ENCODE measurements around the gene KDM4C. TPM values are rescaled to one million over a fixed set of nuclear protein-coding genes. Genes with fewer than 3 reads are reported as not detected.

The KDM4C gene
- polyA plus RNA-seq, 1 donor (not counting 4 experiments of a cell fraction or from before 2014, with no cell fraction given): 17.2 TPM

- dilution Hi-C loops (cut with MboI; ENCODE audit: extremely low pct_ligation_motif_present, low sequenced_read_pairs): no loop called here
- H3K9me1 ChIP-seq (ENCODE audit: control insufficient read depth, extremely low read depth, insufficient read depth, low read length): no peaks in the 10 kb centered on the region
- no peak overlapping the region for H2AFZ ChIP-seq (ENCODE audit: control insufficient read depth, low read length)
- H3K4me1 ChIP-seq (ENCODE audit: control insufficient read depth, extremely low read depth, insufficient read depth, low read length): peaks cover 14% of the 10 kb centered on the region
- H3K4me3 ChIP-seq (ENCODE audit: control insufficient read depth in 2 of 3, extremely low read depth in 1 of 3, insufficient read depth in 2 of 3, low read depth in 1 of 3, low read length in 3 of 3): no peak overlapping the region
- H4K20me1 ChIP-seq (ENCODE audit: control insufficient read depth, extremely low read depth, insufficient read depth, low read length): no peaks in the 10 kb centered on the region
- FAIRE-seq: no peak
- H3K27me3 ChIP-seq (ENCODE audit: control insufficient read depth, extremely low read depth, insufficient read depth, low read length): no peaks in the 10 kb centered on the region
- no peak for DNase-seq (ENCODE audit: low read depth, low spot score)
- H3K79me2 ChIP-seq (ENCODE audit: control insufficient read depth, insufficient read depth, low read length): no peaks in the 10 kb centered on the region
- no peak overlapping the region for H3K9ac ChIP-seq (ENCODE audit: control insufficient read depth, extremely low read depth, insufficient read depth, low read length)
- no peaks in the 10 kb centered on the region for H3K9me3 ChIP-seq (ENCODE audit: control insufficient read depth, low read depth, low read length)
- H3K4me2 ChIP-seq (ENCODE audit: control insufficient read depth, extremely low read depth, insufficient read depth, low read depth, low read length): no peak overlapping the region
- no peak overlapping the region for H3K27ac ChIP-seq (ENCODE audit: control insufficient read depth, insufficient read depth, low read length)
- TF ChIP-seq EZH2 (IDR thresholded peaks at IDR 0.05; ENCODE audit: low read length) (no peak), CTCF (optimal IDR thresholded peaks at IDR 0.05 in 1 of 3, IDR thresholded peaks at IDR 0.05 in 1 of 3, conservative IDR thresholded peaks at IDR 0.05 in 1 of 3; ENCODE audit: extremely low read depth in 1 of 3, insufficient read depth in 2 of 3, low read length in 3 of 3) (no peak)
- peaks cover 0 to 3% of the 10 kb centered on the region in 2 experiments for H3K36me3 ChIP-seq (ENCODE audit: control insufficient read depth in 2 of 2, extremely low read depth in 1 of 2, insufficient read depth in 2 of 2, low read length in 2 of 2)
Measured at GRCh38 chr9:6943293-6943692, 185.5 kb downstream of the KDM4C start.

- Histone ChIP-seq H3K36me3 (ENCODE audit: control insufficient read depth in 2 of 2, extremely low read depth in 1 of 2, insufficient read depth in 2 of 2, low read length in 2 of 2) (peaks cover 0 to 3% of the 10 kb centered on the region in 2 experiments), H3K9ac (ENCODE audit: control insufficient read depth, extremely low read depth, insufficient read depth, low read length) (no peak overlapping the region), H2AFZ (ENCODE audit: control insufficient read depth, low read length) (no peak overlapping the region), H3K27me3 (ENCODE audit: control insufficient read depth, extremely low read depth, insufficient read depth, low read length) (no peaks in the 10 kb centered on the region), H3K9me1 (ENCODE audit: control insufficient read depth, extremely low read depth, insufficient read depth, low read length) (no peaks in the 10 kb centered on the region), H3K4me2 (ENCODE audit: control insufficient read depth, extremely low read depth, insufficient read depth, low read depth, low read length) (no peak overlapping the region), H3K4me1 (ENCODE audit: control insufficient read depth, extremely low read depth, insufficient read depth, low read length) (peaks cover 12% of the 10 kb centered on the region), H3K4me3 (ENCODE audit: control insufficient read depth in 2 of 3, extremely low read depth in 1 of 3, insufficient read depth in 2 of 3, low read depth in 1 of 3, low read length in 3 of 3) (no peak overlapping the region), H3K9me3 (ENCODE audit: control insufficient read depth, low read depth, low read length) (no peaks in the 10 kb centered on the region), H3K79me2 (ENCODE audit: control insufficient read depth, insufficient read depth, low read length) (no peaks in the 10 kb centered on the region), H4K20me1 (ENCODE audit: control insufficient read depth, extremely low read depth, insufficient read depth, low read length) (no peaks in the 10 kb centered on the region), H3K27ac (ENCODE audit: control insufficient read depth, insufficient read depth, low read length) (no peak overlapping the region)
- dilution Hi-C loops (cut with MboI; ENCODE audit: extremely low pct_ligation_motif_present, low sequenced_read_pairs): no loop called here
- DNase-seq (ENCODE audit: low read depth, low spot score): no peak
- no peak for FAIRE-seq
- no peak for TF ChIP-seq EZH2 (IDR thresholded peaks at IDR 0.05; ENCODE audit: low read length)
- no peak for TF ChIP-seq CTCF (optimal IDR thresholded peaks at IDR 0.05 in 1 of 3, IDR thresholded peaks at IDR 0.05 in 1 of 3, conservative IDR thresholded peaks at IDR 0.05 in 1 of 3; ENCODE audit: extremely low read depth in 1 of 3, insufficient read depth in 2 of 3, low read length in 3 of 3)
Measured at GRCh38 chr9:6944093-6944551, 186.3 kb downstream of the KDM4C start.
